Measurements from ENCODE around the gene BBX.

GRCh38 chr3:107845380-107846278, 322.9 kb downstream of the BBX start:
- TF ChIP-seq HDAC6 (IDR thresholded peaks at IDR 0.05; ENCODE audit: low read depth, low read length) (no peak), CTCF (CRISPR knock-in tag; IDR thresholded peaks at IDR 0.05) (no peak), SP1 (IDR thresholded peaks at IDR 0.05) (no peak), SP1 (CRISPR knock-in tag; IDR thresholded peaks at IDR 0.05) (no peak)
- TF ChIP-seq, protein P1, sequence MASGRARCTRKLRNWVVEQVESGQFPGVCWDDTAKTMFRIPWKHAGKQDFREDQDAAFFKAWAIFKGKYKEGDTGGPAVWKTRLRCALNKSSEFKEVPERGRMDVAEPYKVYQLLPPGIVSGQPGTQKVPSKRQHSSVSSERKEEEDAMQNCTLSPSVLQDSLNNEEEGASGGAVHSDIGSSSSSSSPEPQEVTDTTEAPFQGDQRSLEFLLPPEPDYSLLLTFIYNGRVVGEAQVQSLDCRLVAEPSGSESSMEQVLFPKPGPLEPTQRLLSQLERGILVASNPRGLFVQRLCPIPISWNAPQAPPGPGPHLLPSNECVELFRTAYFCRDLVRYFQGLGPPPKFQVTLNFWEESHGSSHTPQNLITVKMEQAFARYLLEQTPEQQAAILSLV (CRISPR knock-in tag; IDR thresholded peaks at IDR 0.05; ENCODE audit: borderline replicate concordance) = no peak
